HepG2 (cell line): ENCODE measurements around the gene METRNL. TPM values are rescaled to one million over a fixed set of nuclear protein-coding genes. Genes with fewer than 3 reads are reported as not detected.

Experiments used
- EED ChIP-seq: sonication (generic); formaldehyde crosslinking; IDR thresholded peaks from 2 replicates; pipeline ENCODE4 v1.5.0; 2020; ENCODE audit warnings: mild to moderate bottlenecking, missing genetic modification reagents
- ELF4 ChIP-seq: sonication (generic); formaldehyde crosslinking; IDR thresholded peaks from 2 replicates; pipeline ENCODE4 v1.5.0; 2020; ENCODE audit warnings: missing genetic modification reagents, mild to moderate bottlenecking, moderate library complexity, borderline replicate concordance
- ERF ChIP-seq: IDR thresholded peaks from 2 replicates; pipeline ENCODE4 v1.6.1; 2018; ENCODE audit warnings: missing biosample characterization, missing genetic modification reagents
- IRF2 ChIP-seq: IDR thresholded peaks from 2 replicates; pipeline ENCODE4 v1.6.1; 2018; ENCODE audit warnings: missing genetic modification reagents, missing compliant biosample characterization
- KLF13 ChIP-seq: sonication (generic); formaldehyde crosslinking; IDR thresholded peaks from 2 replicates; pipeline ENCODE4 v1.4.0; 2020; ENCODE audit warnings: mild to moderate bottlenecking, missing genetic modification reagents
- RBAK ChIP-seq: sonication (generic); formaldehyde crosslinking; IDR thresholded peaks from 2 replicates; pipeline ENCODE4 v1.5.1; 2020; ENCODE audit warnings: mild to moderate bottlenecking, missing genetic modification reagents
- SUZ12 ChIP-seq: fragments of 150-350 bp; IDR thresholded peaks from 2 replicates; pipeline ENCODE4 v1.6.1; 2014; ENCODE audit warnings: low read depth, low read length
- TAF1 ChIP-seq: sonication (generic); formaldehyde crosslinking; IDR thresholded peaks from 2 replicates; pipeline ENCODE4 v1.4.0; 2020; ENCODE audit warnings: missing genetic modification reagents
- TOE1 ChIP-seq: sonication (generic); formaldehyde crosslinking; IDR thresholded peaks from 2 replicates; pipeline ENCODE4 v1.4.0; 2020; ENCODE audit warnings: mild to moderate bottlenecking, missing genetic modification reagents
- U2AF1 ChIP-seq: fragments of 200-400 bp; formaldehyde crosslinking; optimal IDR thresholded peaks from 2 replicates; pipeline ENCODE3; 2017; ENCODE audit warnings: mild to moderate bottlenecking, low read depth, low read length
- ZNF20 ChIP-seq: sonication (generic); formaldehyde crosslinking; IDR thresholded peaks from 2 replicates; pipeline ENCODE4 v1.4.0; 2020; ENCODE audit warnings: mild to moderate bottlenecking, moderate library complexity, missing genetic modification reagents
- ZNF3 ChIP-seq: IDR thresholded peaks from 2 replicates; pipeline ENCODE4 v1.7.0; 2017; ENCODE audit warnings: inconsistent platforms
- ZNF446 ChIP-seq: sonication (generic); formaldehyde crosslinking; IDR thresholded peaks from 2 replicates; pipeline ENCODE4 v1.5.0; 2020; ENCODE audit warnings: mild to moderate bottlenecking, missing genetic modification reagents
- ZNF558 ChIP-seq: sonication (generic); formaldehyde crosslinking; IDR thresholded peaks from 2 replicates; pipeline ENCODE4 v1.9.0; 2022; ENCODE audit warnings: mild to moderate bottlenecking, missing genetic modification reagents, borderline replicate concordance
- polyA plus RNA-seq, 8 experiments: library from polyadenylated mRNA; depleted of rRNA in 3 of 8; stranded (reverse) in 7 of 8; unstranded in 1 of 8; fragments of >200 nt; fragmentation: Illumina TruSeq in 4 of 8; extraction: Trizol in 4 of 8; gene quantifications; 2 replicates each; pipeline versions ENCODE4 v1.2.1 to v1.2.3, GENCODE V29; 2011 to 2016; ENCODE audit warnings: low read depth in 4 of 8, missing spikeins in 1 of 8, mixed read lengths in 1 of 8; ENCODE audit not compliant: insufficient read depth in 1 of 8
- total RNA-seq, 5 experiments: library from RNA; depleted of rRNA; stranded (reverse); fragments of >200 nt; fragmentation: Illumina TruSeq; extraction: Trizol; gene quantifications; 2 replicates each; pipeline ENCODE4 v1.2.3, GENCODE V29; 2016; ENCODE audit warnings: low read depth in 1 of 5
- TF ChIP-seq, protein P1 (sequence below): sonication (generic); formaldehyde crosslinking; IDR thresholded peaks from 2 replicates; pipeline ENCODE4 v1.5.0; 2020; ENCODE audit warnings: missing genetic modification reagents
- TF ChIP-seq, protein P2 (sequence below): sonication (generic); formaldehyde crosslinking; IDR thresholded peaks from 2 replicates; pipeline ENCODE4 v1.5.1; 2020; ENCODE audit warnings: mild to moderate bottlenecking, moderate library complexity, missing genetic modification reagents
- TF ChIP-seq, protein P3 (sequence below): IDR thresholded peaks from 2 replicates; pipeline ENCODE4 v1.6.1; 2016; ENCODE audit warnings: low read depth, control low read depth
- TF ChIP-seq, protein P4 (sequence below): sonication (generic); formaldehyde crosslinking; IDR thresholded peaks from 2 replicates; pipeline ENCODE4 v1.5.0; 2020; ENCODE audit warnings: missing genetic modification reagents
- TF ChIP-seq, protein P5 (sequence below): sonication (generic); formaldehyde crosslinking; IDR thresholded peaks from 2 replicates; pipeline ENCODE4 v1.8.0; 2022; ENCODE audit warnings: mild to moderate bottlenecking, missing genetic modification reagents; ENCODE audit not compliant: insufficient replicate concordance
- TF ChIP-seq, protein P6 (sequence below): IDR thresholded peaks from 2 replicates; pipeline ENCODE4 v1.6.1; 2012; ENCODE audit warnings: low read depth, low read length, improper control_type of control experiment

METRNL gene
- total and polyA plus RNA-seq, 2 of the 13 experiments (the other 11 are each of a cell fraction or from before 2014, with no cell fraction given) = 0.66 to 0.84 TPM

DNA sequence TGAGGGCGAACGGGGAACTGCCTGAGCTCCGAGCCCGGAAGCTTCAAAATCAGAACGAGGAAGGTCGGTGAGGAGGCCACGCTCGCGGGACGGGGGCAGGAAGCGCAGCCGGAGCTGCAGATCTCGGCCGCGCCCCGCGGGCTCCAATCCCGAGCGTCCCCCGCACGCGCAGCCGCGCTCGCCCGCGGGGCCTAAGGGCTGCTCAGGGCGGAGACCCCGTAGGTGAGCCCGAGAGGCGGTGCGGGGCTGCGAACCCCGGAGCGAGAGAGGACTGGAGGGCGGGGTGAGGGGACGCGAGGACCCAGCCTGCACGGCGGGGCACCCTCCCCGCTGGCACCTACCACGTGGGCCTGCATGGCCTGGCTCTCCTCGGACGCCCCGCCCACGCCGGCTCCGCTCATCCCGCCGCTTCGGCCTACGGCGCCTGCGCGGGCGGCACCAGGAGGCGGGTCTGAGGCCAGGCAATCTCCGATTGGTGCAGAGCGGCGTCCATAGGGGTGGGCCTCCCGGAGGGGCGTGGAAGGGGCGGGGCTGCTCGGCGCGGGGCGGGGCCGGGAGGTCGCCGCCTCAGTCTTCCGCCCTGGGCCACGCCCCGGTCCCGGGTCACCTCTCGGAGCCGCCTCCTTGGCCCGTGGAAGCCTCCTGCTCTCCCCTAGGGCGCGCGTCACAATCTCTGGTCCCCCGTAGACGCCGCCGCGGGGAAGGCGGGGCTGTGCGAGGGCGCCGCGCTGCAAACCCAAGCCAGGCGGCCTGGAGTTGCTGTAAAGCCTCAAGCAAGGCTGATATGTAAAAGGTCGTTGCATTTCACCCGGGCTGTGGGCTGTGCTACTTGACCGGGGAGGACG, 27.8 kb upstream of the METRNL start (continued):
- peak; percentile 45 for TF ChIP-seq U2AF1
- TF ChIP-seq SUZ12 = no peak
- TF ChIP-seq KLF13 (CRISPR knock-in tag) = 0 out of 2 replicates have a peak, but pooled peaks have one; percentile 93
- no peak for TF ChIP-seq RBAK (CRISPR knock-in tag)
- TF ChIP-seq ZNF558 (CRISPR knock-in tag) = no peak; the same call in 1 of the 2 replicates
- peak; percentile 74 for TF ChIP-seq EED (CRISPR knock-in tag)
- TF ChIP-seq ZNF20 (CRISPR knock-in tag) = no peak
- 0 out of 2 replicates have a peak, but pooled peaks have one; percentile 71 for TF ChIP-seq TOE1
- TF ChIP-seq, protein P1, sequence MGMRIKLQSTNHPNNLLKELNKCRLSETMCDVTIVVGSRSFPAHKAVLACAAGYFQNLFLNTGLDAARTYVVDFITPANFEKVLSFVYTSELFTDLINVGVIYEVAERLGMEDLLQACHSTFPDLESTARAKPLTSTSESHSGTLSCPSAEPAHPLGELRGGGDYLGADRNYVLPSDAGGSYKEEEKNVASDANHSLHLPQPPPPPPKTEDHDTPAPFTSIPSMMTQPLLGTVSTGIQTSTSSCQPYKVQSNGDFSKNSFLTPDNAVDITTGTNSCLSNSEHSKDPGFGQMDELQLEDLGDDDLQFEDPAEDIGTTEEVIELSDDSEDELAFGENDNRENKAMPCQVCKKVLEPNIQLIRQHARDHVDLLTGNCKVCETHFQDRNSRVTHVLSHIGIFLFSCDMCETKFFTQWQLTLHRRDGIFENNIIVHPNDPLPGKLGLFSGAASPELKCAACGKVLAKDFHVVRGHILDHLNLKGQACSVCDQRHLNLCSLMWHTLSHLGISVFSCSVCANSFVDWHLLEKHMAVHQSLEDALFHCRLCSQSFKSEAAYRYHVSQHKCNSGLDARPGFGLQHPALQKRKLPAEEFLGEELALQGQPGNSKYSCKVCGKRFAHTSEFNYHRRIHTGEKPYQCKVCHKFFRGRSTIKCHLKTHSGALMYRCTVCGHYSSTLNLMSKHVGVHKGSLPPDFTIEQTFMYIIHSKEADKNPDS (CRISPR knock-in tag) = peak; percentile 62; the same call in 1 of the 2 replicates
- TF ChIP-seq, protein P2, sequence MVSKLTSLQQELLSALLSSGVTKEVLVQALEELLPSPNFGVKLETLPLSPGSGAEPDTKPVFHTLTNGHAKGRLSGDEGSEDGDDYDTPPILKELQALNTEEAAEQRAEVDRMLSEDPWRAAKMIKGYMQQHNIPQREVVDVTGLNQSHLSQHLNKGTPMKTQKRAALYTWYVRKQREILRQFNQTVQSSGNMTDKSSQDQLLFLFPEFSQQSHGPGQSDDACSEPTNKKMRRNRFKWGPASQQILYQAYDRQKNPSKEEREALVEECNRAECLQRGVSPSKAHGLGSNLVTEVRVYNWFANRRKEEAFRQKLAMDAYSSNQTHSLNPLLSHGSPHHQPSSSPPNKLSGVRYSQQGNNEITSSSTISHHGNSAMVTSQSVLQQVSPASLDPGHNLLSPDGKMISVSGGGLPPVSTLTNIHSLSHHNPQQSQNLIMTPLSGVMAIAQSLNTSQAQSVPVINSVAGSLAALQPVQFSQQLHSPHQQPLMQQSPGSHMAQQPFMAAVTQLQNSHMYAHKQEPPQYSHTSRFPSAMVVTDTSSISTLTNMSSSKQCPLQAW (CRISPR knock-in tag) = peak; percentile 56
- TF ChIP-seq ELF4 (CRISPR knock-in tag) = no peak
- TF ChIP-seq, protein P3, sequence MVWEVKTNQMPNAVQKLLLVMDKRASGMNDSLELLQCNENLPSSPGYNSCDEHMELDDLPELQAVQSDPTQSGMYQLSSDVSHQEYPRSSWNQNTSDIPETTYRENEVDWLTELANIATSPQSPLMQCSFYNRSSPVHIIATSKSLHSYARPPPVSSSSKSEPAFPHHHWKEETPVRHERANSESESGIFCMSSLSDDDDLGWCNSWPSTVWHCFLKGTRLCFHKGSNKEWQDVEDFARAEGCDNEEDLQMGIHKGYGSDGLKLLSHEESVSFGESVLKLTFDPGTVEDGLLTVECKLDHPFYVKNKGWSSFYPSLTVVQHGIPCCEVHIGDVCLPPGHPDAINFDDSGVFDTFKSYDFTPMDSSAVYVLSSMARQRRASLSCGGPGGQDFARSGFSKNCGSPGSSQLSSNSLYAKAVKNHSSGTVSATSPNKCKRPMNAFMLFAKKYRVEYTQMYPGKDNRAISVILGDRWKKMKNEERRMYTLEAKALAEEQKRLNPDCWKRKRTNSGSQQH (CRISPR knock-in tag) = peak; percentile 58; the same call in 1 of the 2 replicates
- peak; percentile 70 for TF ChIP-seq TAF1 (CRISPR knock-in tag)
- peak; percentile 96 for TF ChIP-seq ZNF446
- TF ChIP-seq, protein P4, sequence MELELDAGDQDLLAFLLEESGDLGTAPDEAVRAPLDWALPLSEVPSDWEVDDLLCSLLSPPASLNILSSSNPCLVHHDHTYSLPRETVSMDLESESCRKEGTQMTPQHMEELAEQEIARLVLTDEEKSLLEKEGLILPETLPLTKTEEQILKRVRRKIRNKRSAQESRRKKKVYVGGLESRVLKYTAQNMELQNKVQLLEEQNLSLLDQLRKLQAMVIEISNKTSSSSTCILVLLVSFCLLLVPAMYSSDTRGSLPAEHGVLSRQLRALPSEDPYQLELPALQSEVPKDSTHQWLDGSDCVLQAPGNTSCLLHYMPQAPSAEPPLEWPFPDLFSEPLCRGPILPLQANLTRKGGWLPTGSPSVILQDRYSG (CRISPR knock-in tag) = peak; percentile 96
- TF ChIP-seq, protein P5, sequence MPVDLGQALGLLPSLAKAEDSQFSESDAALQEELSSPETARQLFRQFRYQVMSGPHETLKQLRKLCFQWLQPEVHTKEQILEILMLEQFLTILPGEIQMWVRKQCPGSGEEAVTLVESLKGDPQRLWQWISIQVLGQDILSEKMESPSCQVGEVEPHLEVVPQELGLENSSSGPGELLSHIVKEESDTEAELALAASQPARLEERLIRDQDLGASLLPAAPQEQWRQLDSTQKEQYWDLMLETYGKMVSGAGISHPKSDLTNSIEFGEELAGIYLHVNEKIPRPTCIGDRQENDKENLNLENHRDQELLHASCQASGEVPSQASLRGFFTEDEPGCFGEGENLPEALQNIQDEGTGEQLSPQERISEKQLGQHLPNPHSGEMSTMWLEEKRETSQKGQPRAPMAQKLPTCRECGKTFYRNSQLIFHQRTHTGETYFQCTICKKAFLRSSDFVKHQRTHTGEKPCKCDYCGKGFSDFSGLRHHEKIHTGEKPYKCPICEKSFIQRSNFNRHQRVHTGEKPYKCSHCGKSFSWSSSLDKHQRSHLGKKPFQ = no peak
- TF ChIP-seq, protein P6, sequence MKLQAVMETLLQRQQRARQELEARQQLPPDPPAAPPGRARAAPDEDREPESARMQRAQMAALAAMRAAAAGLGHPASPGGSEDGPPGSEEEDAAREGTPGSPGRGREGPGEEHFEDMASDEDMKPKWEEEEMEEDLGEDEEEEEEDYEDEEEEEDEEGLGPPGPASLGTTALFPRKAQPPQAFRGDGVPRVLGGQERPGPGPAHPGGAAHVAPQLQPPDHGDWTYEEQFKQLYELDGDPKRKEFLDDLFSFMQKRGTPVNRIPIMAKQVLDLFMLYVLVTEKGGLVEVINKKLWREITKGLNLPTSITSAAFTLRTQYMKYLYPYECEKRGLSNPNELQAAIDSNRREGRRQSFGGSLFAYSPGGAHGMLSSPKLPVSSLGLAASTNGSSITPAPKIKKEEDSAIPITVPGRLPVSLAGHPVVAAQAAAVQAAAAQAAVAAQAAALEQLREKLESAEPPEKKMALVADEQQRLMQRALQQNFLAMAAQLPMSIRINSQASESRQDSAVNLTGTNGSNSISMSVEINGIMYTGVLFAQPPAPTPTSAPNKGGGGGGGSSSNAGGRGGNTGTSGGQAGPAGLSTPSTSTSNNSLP = no peak
- TF ChIP-seq ZNF3 (CRISPR knock-in tag) = no peak
- peak; percentile 47; the same call in 1 of the 2 replicates for TF ChIP-seq IRF2
- peak; percentile 97 for TF ChIP-seq ERF (CRISPR knock-in tag)
